Left ventricle myocardium inferior (tissue), 1 donor: Measurements from ENCODE around the gene P2RX2. TPM values are rescaled to one million over a fixed set of nuclear protein-coding genes. Genes with fewer than 3 reads are reported as not detected.

Experiments used
- DNase-seq: peaks from one replicate; pipeline ENCODE4 v3.0.0-alpha.2; 2020
- H3K27ac ChIP-seq: fragments of 200-600 bp; replicated peaks from 2 replicates; pipeline ENCODE4 v1.8.0; 2021
- H3K27me3 ChIP-seq: fragments of 200-600 bp; 2 replicates; pipeline ENCODE4 v1.8.0; 2021; ENCODE audit warnings: low read depth
- H3K36me3 ChIP-seq: fragments of 200-600 bp; 2 replicates; pipeline ENCODE4 v1.8.0; 2021
- H3K4me1 ChIP-seq: fragments of 200-600 bp; 2 replicates; pipeline ENCODE4 v1.8.0; 2021
- H3K4me3 ChIP-seq: fragments of 200-600 bp; 2 replicates; pipeline ENCODE4 v1.8.0; 2021; ENCODE audit warnings: mild to moderate bottlenecking, moderate library complexity
- H3K9me3 ChIP-seq: fragments of 200-600 bp; replicated peaks from 2 replicates; pipeline ENCODE4 v1.8.0; 2021
- CTCF ChIP-seq: fragments of 200-600 bp; IDR thresholded peaks from 2 replicates; pipeline ENCODE4 v1.8.0; 2021; ENCODE audit warnings: antibody characterized with exemption, mild to moderate bottlenecking, borderline replicate concordance
- intact Hi-C: fragments of 100-400 bp; cut with micrococcal nuclease; formaldehyde crosslinking; loops from one replicate; pipeline ENCODE4 v1.11.0; 2022
- total RNA-seq: library from RNA; stranded (reverse); fragmentation: NEBNext Ultra II Directional; extraction: Animal tissue kit (Norgen Biotek cat#: 25700); gene quantifications from one replicate; pipeline ENCODE4 v1.2.1, GENCODE V29; 2021
- donor health status: DM: no; HTN: yes; CAD: no; lungs with severe emphysema.

The P2RX2 gene
- total RNA-seq, 1 donor from 2014 or later = not detected

- DNase-seq = no peak
- intact Hi-C loops = no loop called here
- no peak overlapping the region for H3K4me3 ChIP-seq
- TF ChIP-seq CTCF = no peak
- no peaks in the 10 kb centered on the region for H3K9me3 ChIP-seq
- no peaks in the 10 kb centered on the region for H3K27me3 ChIP-seq
- H3K27ac ChIP-seq = no peak overlapping the region
- H3K4me1 ChIP-seq = no peaks in the 10 kb centered on the region
- H3K36me3 ChIP-seq = peaks cover 85% of the 10 kb centered on the region
These were observed 41.9 kb upstream of the P2RX2 start for GRCh38 chr12:132576701-132577100.

GRCh38 chr12:132577191-132577920 lies 41.2 kb upstream of the P2RX2 start:
- TF ChIP-seq CTCF = no peak

GRCh38 chr12:132578118-132578517 lies 40.5 kb upstream of the P2RX2 start:
- no peaks in the 10 kb centered on the region for H3K9me3 ChIP-seq
- H3K36me3 ChIP-seq = peaks cover 79% of the 10 kb centered on the region

More at GRCh38 chr12:132577191-132577920, 41.2 kb upstream of the P2RX2 start:
- DNase-seq = no peak
- peaks cover 85% of the 10 kb centered on the region for H3K36me3 ChIP-seq
- no peaks in the 10 kb centered on the region for H3K27me3 ChIP-seq
- H3K4me3 ChIP-seq = no peak overlapping the region
- no peaks in the 10 kb centered on the region for H3K4me1 ChIP-seq
- intact Hi-C loops = no loop called here
- H3K27ac ChIP-seq = no peak overlapping the region
- no peaks in the 10 kb centered on the region for H3K9me3 ChIP-seq

GRCh38 chr12:132578826-132579225 lies 39.8 kb upstream of the P2RX2 start:
- Histone ChIP-seq H3K36me3 (peaks cover 71% of the 10 kb centered on the region), H3K27me3 (no peaks in the 10 kb centered on the region), H3K27ac (no peak overlapping the region), H3K4me1 (peaks cover 4% of the 10 kb centered on the region), H3K4me3 (no peak overlapping the region), H3K9me3 (no peaks in the 10 kb centered on the region)
- intact Hi-C loops = no loop called here
- DNase-seq = no peak
- TF ChIP-seq CTCF = no peak

More at GRCh38 chr12:132578118-132578517, 40.5 kb upstream of the P2RX2 start:
- no peak for DNase-seq
- intact Hi-C loops = no loop called here
- H3K27me3 ChIP-seq = no peaks in the 10 kb centered on the region
- TF ChIP-seq CTCF = no peak
- peaks cover 4% of the 10 kb centered on the region for H3K4me1 ChIP-seq
- H3K27ac ChIP-seq = no peak overlapping the region
- H3K4me3 ChIP-seq = no peak overlapping the region

GRCh38 chr12:132579744-132580143 lies 38.8 kb upstream of the P2RX2 start:
- no peak overlapping the region for H3K4me3 ChIP-seq
- H3K27me3 ChIP-seq = no peaks in the 10 kb centered on the region
- no peak overlapping the region for H3K27ac ChIP-seq
- intact Hi-C loops = no loop called here
- H3K36me3 ChIP-seq = peaks cover 62% of the 10 kb centered on the region
- DNase-seq = no peak
- peaks cover 4% of the 10 kb centered on the region for H3K4me1 ChIP-seq
- no peaks in the 10 kb centered on the region for H3K9me3 ChIP-seq
- no peak for TF ChIP-seq CTCF
